Measurements from ENCODE around the gene DGUOK.
"Not testable (repeated sequence)": the region's sequence is repeated elsewhere in the genome, so short reads cannot be mapped to it uniquely, and the experiment has no call there.

The DGUOK gene

DNA sequence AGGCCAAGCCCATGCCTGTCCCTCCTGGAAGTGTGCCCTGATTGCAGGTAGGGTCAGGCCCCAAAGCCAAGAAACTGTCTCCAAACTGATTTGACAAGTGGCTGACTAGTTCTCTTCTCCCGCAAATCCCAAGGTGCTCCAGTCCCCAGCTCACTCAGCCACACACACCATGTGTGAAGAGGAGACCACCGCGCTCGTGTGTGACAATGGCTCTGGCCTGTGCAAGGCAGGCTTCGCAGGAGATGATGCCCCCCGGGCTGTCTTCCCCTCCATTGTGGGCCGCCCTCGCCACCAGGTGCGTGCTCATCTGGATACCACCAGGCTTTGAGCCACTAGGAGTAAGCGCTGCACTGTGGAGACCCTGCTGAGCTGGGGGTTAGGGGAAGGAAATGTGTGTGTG, 25.5 kb upstream of the DGUOK start:
- DNase-seq (ENCODE audit: low read depth): no peak

GRCh38 chr2:73902284-73902683, 24.4 kb upstream of the DGUOK start:
- no peak for DNase-seq (ENCODE audit: low read depth)

GRCh38 chr2:73903313-73903712, 23.4 kb upstream of the DGUOK start:
- no peak for DNase-seq (ENCODE audit: low read depth)

- not testable (repeated sequence) for DNase-seq (ENCODE audit: low read depth)
Measured at GRCh38 chr2:73903949-73904613, 22.6 kb upstream of the DGUOK start.

DNA sequence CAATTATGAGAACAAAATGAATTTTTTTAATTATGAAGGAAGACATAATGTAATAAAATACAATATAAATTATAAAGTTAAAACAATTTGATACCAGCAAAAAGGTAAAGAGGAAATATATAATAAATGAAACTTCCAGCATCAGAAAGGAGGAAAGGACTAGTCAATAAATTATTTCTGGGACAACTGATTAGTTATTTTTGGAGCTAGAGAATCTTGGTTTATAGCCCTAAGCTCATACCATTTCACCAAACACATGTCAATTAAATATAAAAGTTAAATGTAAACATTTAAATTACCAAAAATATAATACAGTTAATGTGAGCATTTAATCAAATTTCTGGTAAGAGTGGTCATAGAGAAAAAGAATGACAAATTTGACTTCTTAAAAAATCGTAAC, 21.7 kb upstream of the DGUOK start:
- DNase-seq (ENCODE audit: low read depth): no peak

GRCh38 chr2:73906847-73907505, 19.7 kb upstream of the DGUOK start:
- DNase-seq (ENCODE audit: low read depth): no peak

DNA sequence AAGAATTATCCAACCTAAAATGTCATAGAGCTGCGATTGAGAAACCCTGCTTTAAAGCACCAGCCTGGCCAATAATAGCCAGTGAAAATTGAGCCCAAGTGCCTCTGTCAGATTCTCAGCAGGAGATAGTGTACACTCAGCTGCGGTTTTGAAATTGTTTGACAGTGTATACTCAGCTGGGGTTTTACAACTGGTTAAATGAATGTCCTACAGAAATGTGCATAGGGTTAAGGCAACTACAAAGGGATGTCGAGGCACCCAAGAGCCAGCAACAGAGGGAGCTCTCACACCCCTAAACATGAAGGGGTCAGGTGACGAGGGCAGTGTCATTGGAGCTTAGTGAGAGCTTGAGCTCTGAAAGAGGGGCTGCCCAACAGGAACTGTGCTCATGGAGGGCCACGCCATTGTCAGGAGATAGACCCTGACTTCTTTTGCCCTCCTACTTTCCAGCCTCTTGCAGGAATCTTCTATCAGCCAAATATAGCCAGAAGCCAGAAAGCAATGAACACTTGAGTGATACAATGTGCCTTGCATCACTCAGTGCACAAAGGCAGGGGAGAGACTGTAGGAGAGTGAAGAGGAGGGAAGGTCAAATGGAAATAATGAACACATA, 18.7 kb upstream of the DGUOK start:
- DNase-seq (ENCODE audit: low read depth): peak; percentile 30

DNA sequence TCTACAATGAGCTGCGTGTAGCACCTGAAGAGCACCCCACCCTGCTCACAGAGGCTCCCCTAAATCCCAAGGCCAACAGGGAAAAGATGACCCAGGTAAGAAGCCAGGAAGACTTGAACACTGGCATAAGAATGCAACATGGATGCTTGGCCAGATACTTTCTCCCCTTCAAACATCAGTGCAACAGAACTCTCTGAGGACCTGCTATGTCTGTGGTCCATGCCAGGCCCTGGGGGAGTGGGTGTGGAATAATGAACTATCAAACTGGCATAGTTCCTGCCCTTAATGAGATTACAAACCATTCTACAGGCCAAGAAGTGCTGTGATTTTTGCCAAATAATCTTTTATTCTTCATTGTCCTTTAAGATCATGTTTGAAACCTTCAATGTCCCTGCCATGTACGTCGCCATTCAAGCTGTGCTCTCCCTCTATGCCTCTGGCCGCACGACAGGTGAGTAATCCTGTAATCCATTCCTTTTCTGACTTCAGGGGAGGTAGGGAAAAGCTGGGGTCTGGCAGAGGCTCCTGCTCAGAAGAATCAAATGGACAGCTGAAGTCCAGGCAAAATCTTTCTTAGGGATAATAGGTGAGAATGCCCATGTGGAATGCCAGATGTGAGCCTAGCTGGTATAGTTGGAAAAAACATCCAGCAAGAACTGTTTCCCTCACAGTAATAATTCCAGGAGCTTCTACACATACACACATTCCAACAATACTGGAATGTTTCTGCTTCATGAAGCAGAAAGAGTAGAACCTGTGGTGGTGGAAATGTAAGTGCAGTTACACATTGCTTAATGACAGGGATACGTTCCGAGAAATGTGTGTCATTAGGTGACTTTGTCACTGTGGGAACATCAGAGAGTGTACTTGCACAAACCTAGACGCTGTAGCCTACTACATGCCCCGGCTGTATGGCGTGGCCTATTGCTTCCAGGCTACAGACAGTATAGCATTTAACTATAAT, 17.7 kb upstream of the DGUOK start:
- no peak for DNase-seq (ENCODE audit: low read depth)

GRCh38 chr2:73910873-73911547, 15.7 kb upstream of the DGUOK start:
- no peak for DNase-seq (ENCODE audit: low read depth)

DNA sequence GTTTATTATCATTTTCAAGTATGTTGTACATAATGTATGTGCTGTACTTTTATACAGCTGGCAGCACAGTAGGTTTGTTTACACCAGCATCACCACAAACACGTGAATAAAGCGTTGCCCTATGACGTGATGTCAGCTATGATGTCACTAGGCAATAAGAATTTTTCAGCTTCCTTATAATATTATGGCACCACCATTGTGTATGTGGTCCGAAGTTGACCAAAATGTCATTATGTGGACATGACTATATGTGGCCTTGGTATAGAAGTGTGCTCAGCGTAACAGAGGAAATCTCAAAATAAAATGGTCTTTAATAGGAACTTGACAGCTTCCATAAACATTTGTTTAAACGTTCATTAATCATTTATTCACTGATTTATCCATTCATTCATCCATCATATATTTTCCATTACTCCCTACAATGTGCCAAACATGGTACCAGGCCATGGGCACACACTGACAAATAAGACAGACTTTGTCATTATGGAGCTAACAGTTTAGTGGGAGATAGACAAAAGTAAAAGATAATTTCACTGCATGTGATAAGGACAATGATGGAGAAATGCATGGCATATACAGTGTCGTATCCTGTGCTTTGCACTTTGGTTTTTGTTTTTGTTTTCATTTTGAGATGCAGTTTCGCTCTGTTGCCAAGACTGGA, 15.0 kb upstream of the DGUOK start:
- no peak for DNase-seq (ENCODE audit: low read depth)

GRCh38 chr2:73913414-73914054, 13.1 kb upstream of the DGUOK start:
- DNase-seq (ENCODE audit: low read depth): no peak

DNA sequence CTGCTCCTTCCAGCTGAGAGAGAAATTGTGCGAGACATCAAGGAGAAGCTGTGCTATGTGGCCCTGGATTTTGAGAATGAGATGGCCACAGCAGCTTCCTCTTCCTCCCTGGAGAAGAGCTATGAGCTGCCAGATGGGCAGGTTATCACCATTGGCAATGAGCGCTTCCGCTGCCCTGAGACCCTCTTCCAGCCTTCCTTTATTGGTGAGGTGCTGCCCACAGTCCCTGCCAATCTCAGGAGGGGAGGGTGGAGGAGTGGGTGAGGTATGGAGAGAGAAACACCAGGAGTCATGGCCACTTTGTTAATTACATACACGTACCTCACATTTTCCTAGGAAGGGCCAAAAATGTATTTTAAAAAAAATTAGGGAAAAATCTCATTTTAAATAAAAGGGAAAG, 12.0 kb upstream of the DGUOK start:
- DNase-seq (ENCODE audit: low read depth): no peak

GRCh38 chr2:73915437-73915993, 11.2 kb upstream of the DGUOK start:
- no peak for DNase-seq (ENCODE audit: low read depth)

- DNase-seq (ENCODE audit: low read depth): no peak
Measured at GRCh38 chr2:73916666-73917065, 10.0 kb upstream of the DGUOK start.

- no peak for DNase-seq (ENCODE audit: low read depth)
Measured at GRCh38 chr2:73917296-73917695, 9.4 kb upstream of the DGUOK start.

- no peak for DNase-seq (ENCODE audit: low read depth)
Measured at GRCh38 chr2:73917696-73918207, 8.9 kb upstream of the DGUOK start.

- DNase-seq (ENCODE audit: low read depth): no peak
Measured at GRCh38 chr2:73918856-73919255, 7.8 kb upstream of the DGUOK start.

GRCh38 chr2:73919596-73920228, 7.0 kb upstream of the DGUOK start:
- DNase-seq (ENCODE audit: low read depth): no peak
